DOHH2 (cell line): ENCODE measurements around the gene TTC7B.

Experiments
- H3F3A ChIP-seq: fragments of 200-600 bp; sonication (generic), shearing (Covaris generic); 2 replicates; pipeline ENCODE4 v1.6.0; 2016; ENCODE audit warnings: antibody characterized with exemption, mild to moderate bottlenecking; ENCODE audit not compliant: control insufficient read depth, insufficient read depth
- H3K27ac ChIP-seq: fragments of 200-600 bp; sonication (generic); 2 replicates; pipeline ENCODE4 v1.5.1; 2014; ENCODE audit warnings: low read depth, mild to moderate bottlenecking, low read length, moderate library complexity
- H3K27me3 ChIP-seq: fragments of 200-600 bp; sonication (generic); 2 replicates; pipeline ENCODE4 v1.6.1; 2014; ENCODE audit warnings: mild to moderate bottlenecking, low read length, mixed read lengths; ENCODE audit not compliant: control insufficient read depth
- H3K36me3 ChIP-seq: fragments of 200-600 bp; sonication (generic); 2 replicates; pipeline ENCODE4 v1.6.1; 2014; ENCODE audit warnings: mild to moderate bottlenecking, low read length, moderate library complexity, mixed read lengths; ENCODE audit not compliant: control insufficient read depth
- H3K4me1 ChIP-seq: fragments of 200-600 bp; sonication (generic); 2 replicates; pipeline ENCODE4 v1.6.1; 2014; ENCODE audit warnings: mild to moderate bottlenecking, low read length, mixed read lengths; ENCODE audit not compliant: control insufficient read depth
- H3K4me2 ChIP-seq: fragments of 200-600 bp; sonication (generic); 2 replicates; pipeline ENCODE4 v1.6.0; 2014; ENCODE audit warnings: mild to moderate bottlenecking, low read length, moderate library complexity
- H3K4me3 ChIP-seq: fragments of 200-600 bp; sonication (generic); 2 replicates; pipeline ENCODE4 v1.5.1; 2014; ENCODE audit warnings: mild to moderate bottlenecking, low read length, mixed read lengths
- H3K79me2 ChIP-seq: fragments of 200-600 bp; sonication (generic); 2 replicates; pipeline ENCODE4 v1.6.1; 2014; ENCODE audit warnings: mild to moderate bottlenecking, low read length, mixed read lengths; ENCODE audit not compliant: control insufficient read depth
- H3K9me2 ChIP-seq: fragments of 200-600 bp; sonication (generic); replicated peaks from 2 replicates; pipeline ENCODE4 v1.6.1; 2014; ENCODE audit warnings: mild to moderate bottlenecking, low read length, mixed read lengths; ENCODE audit not compliant: control insufficient read depth
- H3K9me3 ChIP-seq: fragments of 200-600 bp; sonication (generic); 2 replicates; pipeline ENCODE4 v1.6.1; 2014; ENCODE audit warnings: antibody characterized with exemption, low read length, mixed read lengths; ENCODE audit not compliant: control insufficient read depth, insufficient read depth
- H4K20me1 ChIP-seq: fragments of 200-600 bp; sonication (generic); 2 replicates; pipeline ENCODE4 v1.6.0; 2014; ENCODE audit warnings: low read depth, mild to moderate bottlenecking, antibody characterized with exemption, low read length, moderate library complexity; ENCODE audit not compliant: control insufficient read depth, insufficient read depth
- CTCF ChIP-seq: fragments of 200-600 bp; sonication (generic); IDR thresholded peaks from one replicate; pipeline ENCODE4 v1.5.1; 2014; ENCODE audit warnings: antibody characterized with exemption, mild to moderate bottlenecking, low read depth, low read length; ENCODE audit not compliant: poor library complexity, severe bottlenecking
- EZH2phosphoT487 ChIP-seq: fragments of 200-600 bp; sonication (generic); IDR thresholded peaks from 2 replicates; pipeline ENCODE4 v1.6.1; 2017; ENCODE audit warnings: borderline replicate concordance, mild to moderate bottlenecking, antibody characterized with exemption, low read length, moderate library complexity, mixed read lengths

TTC7B gene

GRCh38 chr14:90511252-90511651 is 305.0 kb downstream of the TTC7B start:
- Histone ChIP-seq H3K4me3 (no peak overlapping the region), H3K4me2 (no peak overlapping the region), H3K9me3 (no peaks in the 10 kb centered on the region), H4K20me1 (no peaks in the 10 kb centered on the region), H3K27me3 (no peaks in the 10 kb centered on the region; the same call in 1 of the 2 replicates), H3F3A (no peaks in the 10 kb centered on the region), H3K27ac (no peak overlapping the region), H3K4me1 (no peaks in the 10 kb centered on the region), H3K36me3 (no peaks in the 10 kb centered on the region), H3K79me2 (no peaks in the 10 kb centered on the region), H3K9me2 (no peaks in the 10 kb centered on the region)
- TF ChIP-seq CTCF (no peak), EZH2phosphoT487 (no peak)

GRCh38 chr14:90510159-90510558 is 306.1 kb downstream of the TTC7B start:
- Histone ChIP-seq H3F3A (no peaks in the 10 kb centered on the region), H3K27me3 (no peaks in the 10 kb centered on the region; the same call in 1 of the 2 replicates), H3K27ac (no peak overlapping the region), H3K9me3 (no peaks in the 10 kb centered on the region), H4K20me1 (no peaks in the 10 kb centered on the region), H3K4me3 (no peak overlapping the region), H3K9me2 (no peaks in the 10 kb centered on the region), H3K36me3 (no peaks in the 10 kb centered on the region), H3K4me1 (no peaks in the 10 kb centered on the region), H3K4me2 (no peak overlapping the region), H3K79me2 (no peaks in the 10 kb centered on the region)
- no peak for TF ChIP-seq CTCF
- TF ChIP-seq EZH2phosphoT487 = no peak

- Histone ChIP-seq H3K27ac (no peak overlapping the region), H3K27me3 (no peaks in the 10 kb centered on the region; the same call in 1 of the 2 replicates), H3K36me3 (no peaks in the 10 kb centered on the region), H3K4me1 (no peaks in the 10 kb centered on the region), H3K79me2 (no peaks in the 10 kb centered on the region), H4K20me1 (no peaks in the 10 kb centered on the region), H3K4me3 (no peak overlapping the region), H3K9me2 (no peaks in the 10 kb centered on the region), H3F3A (no peaks in the 10 kb centered on the region), H3K9me3 (no peaks in the 10 kb centered on the region), H3K4me2 (no peak overlapping the region)
- TF ChIP-seq CTCF = no peak
- TF ChIP-seq EZH2phosphoT487 = no peak
Observed at GRCh38 chr14:90509403-90509802, 306.8 kb downstream of the TTC7B start.
